ENCODE data around the gene IGF2R. TPM values are rescaled to one million over a fixed set of nuclear protein-coding genes. Genes with fewer than 3 reads are reported as not detected.

The IGF2R gene
- total RNA-seq, 1 experiment from 2014 or later: 75.3 TPM

- TF ChIP-seq AFF4 (CRISPR knock-in tag; IDR thresholded peaks at IDR 0.05; ENCODE audit: borderline replicate concordance): no peak
Observed at GRCh38 chr6:160067564-160067963, 98.7 kb downstream of the IGF2R start (continued).

GRCh38 chr6:160068346-160068745 lies 99.5 kb downstream of the IGF2R start:
- CTCF ChIA-PET: no interaction called here
- ATAC-seq (no peak), DNase-seq (ENCODE audit: low spot score) (no peak)
- no peak for TF ChIP-seq TP53 (CRISPR knock-in tag; IDR thresholded peaks at IDR 0.05)
- no peak for TF ChIP-seq ZNF512 (CRISPR knock-in tag; IDR thresholded peaks at IDR 0.05; ENCODE audit: borderline replicate concordance)
- no peak for TF ChIP-seq MXD4 (CRISPR knock-in tag; IDR thresholded peaks at IDR 0.05; ENCODE audit: borderline replicate concordance)
- no peak for TF ChIP-seq PRRX2 (CRISPR knock-in tag; IDR thresholded peaks at IDR 0.05)
- TF ChIP-seq FOXJ3 (CRISPR knock-in tag; IDR thresholded peaks at IDR 0.05; ENCODE audit: borderline replicate concordance): no peak
- no peak for TF ChIP-seq JAZF1 (CRISPR knock-in tag; IDR thresholded peaks at IDR 0.05)
- no peak for TF ChIP-seq NR2C2 (CRISPR knock-in tag; IDR thresholded peaks at IDR 0.05)
- TF ChIP-seq ZNF219 (CRISPR knock-in tag; IDR thresholded peaks at IDR 0.05; ENCODE audit: borderline replicate concordance): no peak
- TF ChIP-seq TCF7 (CRISPR knock-in tag; IDR thresholded peaks at IDR 0.05; ENCODE audit: low read depth): no peak
- no peak for TF ChIP-seq TEAD4 (CRISPR knock-in tag; IDR thresholded peaks at IDR 0.05)
- no peak for TF ChIP-seq IRF2 (CRISPR knock-in tag; IDR thresholded peaks at IDR 0.05; ENCODE audit: borderline replicate concordance, low read depth)
- TF ChIP-seq SMAD3 (CRISPR knock-in tag; IDR thresholded peaks at IDR 0.05; ENCODE audit: borderline replicate concordance): no peak
- no peak for TF ChIP-seq CREM (CRISPR knock-in tag; IDR thresholded peaks at IDR 0.05)
- TF ChIP-seq E2F4 (CRISPR knock-in tag; IDR thresholded peaks at IDR 0.05; ENCODE audit: borderline replicate concordance, low read depth): no peak
- TF ChIP-seq CBFB (CRISPR knock-in tag; IDR thresholded peaks at IDR 0.05; ENCODE audit: low read depth): no peak
- Mint-ChIP-seq H3K4me3 (no peak overlapping the region), H3K9me3 (no peaks in the 10 kb centered on the region), H3K36me3 (peaks cover 73% of the 10 kb centered on the region), H3K4me1 (no peaks in the 10 kb centered on the region), H3K27me3 (ENCODE audit: low read depth) (no peaks in the 10 kb centered on the region), H3K27ac (no peak overlapping the region)
- POLR2A ChIA-PET: no interaction called here

- no peaks in the 10 kb centered on the region for H3K4me1 Mint-ChIP-seq
- no peak for TF ChIP-seq NR1H2 (CRISPR knock-in tag; IDR thresholded peaks at IDR 0.05)
- no peak overlapping the region for H3K4me3 Mint-ChIP-seq
- H3K27me3 Mint-ChIP-seq (ENCODE audit: low read depth): no peaks in the 10 kb centered on the region
- DNase-seq (ENCODE audit: low spot score) (no peak), ATAC-seq (no peak)
- ChIA-PET CTCF (no interaction called here), POLR2A (no interaction called here)
- peaks cover 73% of the 10 kb centered on the region for H3K36me3 Mint-ChIP-seq
- H3K27ac Mint-ChIP-seq: no peak overlapping the region
- no peaks in the 10 kb centered on the region for H3K9me3 Mint-ChIP-seq
Observed at GRCh38 chr6:160069050-160069454, 100.2 kb downstream of the IGF2R start.
